Nephron progenitor cell (in vitro differentiated cells): ENCODE results near the gene NPM1.

ENCODE experiments used
- DNase-seq: peaks from one replicate; pipeline ENCODE4 v3.0.0; 2021
- H3K27ac Mint-ChIP-seq: 2 replicates; pipeline ENCODE4 v1.8.0; 2021; ENCODE audit warnings: mild to moderate bottlenecking, moderate library complexity, mixed read lengths
- H3K27me3 Mint-ChIP-seq: 2 replicates; pipeline ENCODE4 v1.8.0; 2021; ENCODE audit warnings: mild to moderate bottlenecking, low read depth, mixed read lengths; ENCODE audit not compliant: poor library complexity
- H3K36me3 Mint-ChIP-seq: 2 replicates; pipeline ENCODE4 v1.8.0; 2021; ENCODE audit warnings: low read depth, mixed read lengths
- H3K4me1 Mint-ChIP-seq: 2 replicates; pipeline ENCODE4 v1.8.0; 2021; ENCODE audit warnings: mixed read lengths
- H3K4me3 Mint-ChIP-seq: 2 replicates; pipeline ENCODE4 v1.8.0; 2021; ENCODE audit warnings: mild to moderate bottlenecking, moderate library complexity, mixed read lengths
- H3K9me3 Mint-ChIP-seq: 2 replicates; pipeline ENCODE4 v1.8.0; 2021; ENCODE audit warnings: mild to moderate bottlenecking, moderate library complexity, mixed read lengths
- CTCF ChIP-seq: fragments of 200-600 bp; sonication (generic); IDR thresholded peaks from 2 replicates; pipeline ENCODE4 v1.5.0; 2021; ENCODE audit warnings: antibody characterized with exemption

NPM1 gene

DNA sequence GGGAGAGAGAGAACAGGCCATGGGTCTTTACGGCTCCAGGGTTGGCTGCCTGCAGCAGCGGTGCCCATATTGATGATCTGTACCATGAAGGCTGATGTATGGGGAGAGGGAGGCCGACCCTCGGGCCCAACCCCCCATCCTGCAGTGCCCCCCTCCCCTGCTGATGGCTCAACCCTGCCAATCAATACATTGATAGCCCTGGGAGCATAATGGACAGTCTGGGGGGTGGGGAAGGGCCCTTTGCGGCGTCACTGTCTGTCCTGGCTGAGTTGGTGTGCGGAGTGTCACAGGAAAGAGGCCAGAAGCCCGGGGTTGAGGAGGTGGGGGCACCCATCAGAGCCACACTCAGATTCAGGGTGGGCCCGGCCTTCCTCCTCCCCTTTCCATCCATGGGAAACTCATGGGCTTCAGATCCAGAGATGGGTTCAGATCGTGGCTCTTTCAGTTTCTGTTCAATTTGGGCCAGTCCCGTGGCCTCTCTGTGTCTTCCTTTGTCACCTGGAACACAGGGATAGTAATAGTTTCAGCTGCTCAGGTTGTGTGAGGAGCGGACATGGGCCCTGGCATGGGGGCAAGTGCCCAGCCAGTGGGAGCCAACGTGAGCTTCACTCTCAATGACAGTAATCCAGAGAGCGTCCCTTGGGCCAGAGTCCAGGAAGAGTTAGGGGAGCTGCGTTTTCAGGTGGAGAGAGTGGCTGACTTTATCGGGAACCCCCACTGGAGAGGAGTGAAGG, 41.3 kb downstream of the NPM1 start:
- Mint-ChIP-seq H3K36me3 (peaks cover 29% of the 10 kb centered on the region), H3K27me3 (peaks cover 9% of the 10 kb centered on the region), H3K9me3 (no peaks in the 10 kb centered on the region), H3K4me1 (peaks cover 62% of the 10 kb centered on the region), H3K27ac (no peak overlapping the region), H3K4me3 (no peak overlapping the region)
- no peak for DNase-seq
- no peak for TF ChIP-seq CTCF

DNA sequence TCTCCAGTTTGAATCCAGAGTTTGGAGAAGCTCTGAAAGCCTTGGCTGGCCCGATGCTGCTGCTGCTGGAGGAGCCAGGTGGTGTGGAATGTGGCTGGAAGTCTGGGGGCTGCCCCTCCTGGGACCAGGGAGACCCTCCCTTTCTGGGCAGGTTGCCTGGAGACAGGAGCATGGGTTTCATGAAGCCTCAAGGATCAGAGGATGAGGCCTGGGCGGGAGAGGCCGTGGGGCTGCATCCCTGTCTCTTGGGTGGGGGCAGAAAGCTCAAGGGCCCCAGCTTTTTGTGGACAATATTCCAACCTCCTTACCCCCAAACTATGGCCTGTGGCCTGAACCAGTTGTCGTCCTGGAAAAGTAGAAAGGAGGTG, 41.9 kb downstream of the NPM1 start:
- DNase-seq: no peak
- no peaks in the 10 kb centered on the region for H3K9me3 Mint-ChIP-seq
- H3K36me3 Mint-ChIP-seq: peaks cover 25% of the 10 kb centered on the region
- no peak overlapping the region for H3K27ac Mint-ChIP-seq
- H3K4me3 Mint-ChIP-seq: no peak overlapping the region
- peaks cover 8% of the 10 kb centered on the region for H3K27me3 Mint-ChIP-seq
- peaks cover 60% of the 10 kb centered on the region for H3K4me1 Mint-ChIP-seq
- no peak for TF ChIP-seq CTCF

DNA sequence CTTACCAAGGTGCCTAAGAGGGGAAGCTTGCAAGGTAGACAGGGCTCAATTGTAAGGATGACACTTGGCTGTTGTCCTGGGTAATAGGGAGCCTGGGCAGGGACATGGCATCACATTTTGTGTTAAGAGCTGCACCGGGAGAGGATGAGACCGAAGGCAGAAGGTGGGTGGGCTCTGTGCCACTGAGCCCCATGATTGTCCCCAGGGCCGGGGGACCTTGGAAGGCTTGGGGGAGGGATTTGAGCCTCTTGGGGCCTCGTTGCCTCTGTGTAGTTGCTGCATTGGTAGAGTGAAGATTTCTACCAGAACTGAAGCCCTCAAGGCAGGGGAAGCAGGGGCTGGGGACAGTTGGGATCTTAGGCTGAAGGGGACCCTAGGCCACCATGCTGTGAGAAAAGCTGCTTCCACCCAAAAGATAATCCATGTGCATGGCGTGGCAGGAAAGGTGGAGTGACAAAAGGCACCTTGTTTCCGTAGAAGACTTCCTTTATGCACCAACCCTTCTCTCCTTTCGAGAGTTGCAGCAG, 43.7 kb downstream of the NPM1 start:
- no peak for DNase-seq
- peaks cover 61% of the 10 kb centered on the region for H3K4me1 Mint-ChIP-seq
- H3K27me3 Mint-ChIP-seq: peaks cover 8% of the 10 kb centered on the region
- no peaks in the 10 kb centered on the region for H3K9me3 Mint-ChIP-seq
- no peak for TF ChIP-seq CTCF
- H3K36me3 Mint-ChIP-seq: peaks cover 33% of the 10 kb centered on the region
- H3K4me3 Mint-ChIP-seq: no peak overlapping the region
- no peak overlapping the region for H3K27ac Mint-ChIP-seq

GRCh38 chr5:171432076-171432475, 44.4 kb downstream of the NPM1 start:
- DNase-seq: no peak
- Mint-ChIP-seq H3K27ac (no peak overlapping the region), H3K36me3 (peaks cover 33% of the 10 kb centered on the region), H3K4me3 (no peak overlapping the region), H3K9me3 (no peaks in the 10 kb centered on the region), H3K4me1 (peaks cover 60% of the 10 kb centered on the region), H3K27me3 (peaks cover 14% of the 10 kb centered on the region)
- no peak for TF ChIP-seq CTCF

DNA sequence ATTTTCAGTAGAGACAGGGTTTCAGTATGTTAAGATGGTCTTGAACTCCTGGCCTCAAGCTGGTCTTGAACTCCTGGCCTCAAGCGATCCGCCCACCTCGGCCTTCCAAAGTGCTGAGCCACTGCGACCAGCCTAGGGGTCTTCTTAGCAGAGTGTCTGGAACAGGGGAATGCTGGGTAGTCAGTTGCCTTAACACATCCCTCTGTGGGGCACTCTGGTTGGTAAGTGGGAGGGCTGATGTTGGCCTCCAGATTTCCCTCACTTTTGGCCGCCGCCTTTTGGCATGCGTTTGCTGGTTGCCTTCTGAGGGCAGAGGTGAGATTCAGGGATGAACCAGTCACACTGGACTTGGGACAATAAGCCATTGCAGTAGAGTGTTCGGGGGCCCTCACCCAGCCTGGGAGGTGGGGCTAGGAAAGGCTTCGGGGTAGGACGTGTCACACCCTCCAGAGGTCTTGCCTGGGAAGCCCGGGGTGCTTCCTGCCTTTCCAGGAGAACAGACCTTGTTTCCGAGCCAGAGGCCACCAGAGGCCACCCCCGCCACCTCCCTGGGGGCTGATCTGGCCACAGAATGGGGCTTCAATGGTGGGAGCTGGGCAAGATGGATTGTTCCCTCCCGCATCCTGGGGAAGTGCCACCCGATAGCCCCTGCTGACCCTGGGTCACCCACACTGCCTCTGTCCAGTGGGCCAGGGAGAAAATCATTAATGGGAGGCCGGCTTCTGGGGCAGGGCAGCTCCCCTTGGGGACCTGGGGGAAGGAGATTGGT, 45.1 kb downstream of the NPM1 start:
- Mint-ChIP-seq H3K27me3 (peaks cover 18% of the 10 kb centered on the region), H3K4me1 (peaks cover 61% of the 10 kb centered on the region), H3K9me3 (no peaks in the 10 kb centered on the region), H3K36me3 (peaks cover 33% of the 10 kb centered on the region), H3K4me3 (peak overlapping the region; percentile 25), H3K27ac (peak overlapping the region; percentile 90)
- no peak for TF ChIP-seq CTCF
- DNase-seq: peak; percentile 71
